ENCODE data around the gene BMP2.

The BMP2 gene

DNA sequence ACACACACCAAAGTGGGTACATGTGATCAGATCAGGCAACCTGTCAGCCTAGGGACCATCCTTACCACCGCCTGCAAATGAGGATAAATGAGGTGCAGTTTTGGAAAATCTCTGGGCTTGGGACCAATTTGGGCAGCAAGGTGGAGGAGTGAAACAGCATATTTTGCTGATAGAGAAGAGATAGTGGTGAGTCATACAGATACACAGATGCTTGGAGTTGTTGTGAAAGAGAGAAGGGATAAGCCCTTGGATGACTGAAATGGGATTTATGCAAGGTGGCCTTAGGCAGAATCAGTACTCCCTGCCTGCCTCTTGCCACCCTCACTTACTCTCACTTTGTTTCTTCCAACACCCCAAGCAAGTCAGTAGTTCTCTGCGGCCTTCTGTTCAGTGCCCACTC, 34.7 kb downstream of the BMP2 start:
- no peak for DNase-seq (ENCODE audit: low spot score)
- in situ Hi-C loops (cut with MboI; ENCODE audit: low sequenced_read_pairs, unreplicated experiment) = no loop called here
- TF ChIP-seq, protein P1, sequence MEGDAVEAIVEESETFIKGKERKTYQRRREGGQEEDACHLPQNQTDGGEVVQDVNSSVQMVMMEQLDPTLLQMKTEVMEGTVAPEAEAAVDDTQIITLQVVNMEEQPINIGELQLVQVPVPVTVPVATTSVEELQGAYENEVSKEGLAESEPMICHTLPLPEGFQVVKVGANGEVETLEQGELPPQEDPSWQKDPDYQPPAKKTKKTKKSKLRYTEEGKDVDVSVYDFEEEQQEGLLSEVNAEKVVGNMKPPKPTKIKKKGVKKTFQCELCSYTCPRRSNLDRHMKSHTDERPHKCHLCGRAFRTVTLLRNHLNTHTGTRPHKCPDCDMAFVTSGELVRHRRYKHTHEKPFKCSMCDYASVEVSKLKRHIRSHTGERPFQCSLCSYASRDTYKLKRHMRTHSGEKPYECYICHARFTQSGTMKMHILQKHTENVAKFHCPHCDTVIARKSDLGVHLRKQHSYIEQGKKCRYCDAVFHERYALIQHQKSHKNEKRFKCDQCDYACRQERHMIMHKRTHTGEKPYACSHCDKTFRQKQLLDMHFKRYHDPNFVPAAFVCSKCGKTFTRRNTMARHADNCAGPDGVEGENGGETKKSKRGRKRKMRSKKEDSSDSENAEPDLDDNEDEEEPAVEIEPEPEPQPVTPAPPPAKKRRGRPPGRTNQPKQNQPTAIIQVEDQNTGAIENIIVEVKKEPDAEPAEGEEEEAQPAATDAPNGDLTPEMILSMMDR (IDR thresholded peaks at IDR 0.05; ENCODE audit: borderline replicate concordance, control extremely low read depth, extremely low read depth, insufficient read depth, missing control alignments) = no peak

DNA sequence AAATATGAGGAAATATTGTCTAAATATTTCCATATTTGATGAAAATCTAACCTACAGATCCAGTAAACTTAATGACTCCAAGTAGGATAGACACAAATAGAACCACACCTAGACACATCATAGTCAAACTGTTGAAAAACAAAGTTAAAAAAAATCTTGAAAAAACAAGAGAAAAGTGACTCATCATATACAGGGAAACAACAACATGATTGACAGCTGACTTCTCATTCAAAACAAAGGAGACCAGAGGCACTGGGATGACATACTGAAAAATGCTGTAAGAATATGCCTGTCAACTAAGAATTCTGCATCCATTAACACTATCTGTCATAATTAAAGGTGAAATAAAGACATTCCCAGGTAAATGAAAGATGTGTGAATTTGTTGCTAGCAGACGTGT, 38.8 kb downstream of the BMP2 start:
- DNase-seq (ENCODE audit: low spot score) = no peak
- in situ Hi-C loops (cut with MboI; ENCODE audit: low sequenced_read_pairs, unreplicated experiment) = no loop called here
- TF ChIP-seq, protein P1 (IDR thresholded peaks at IDR 0.05; ENCODE audit: borderline replicate concordance, control extremely low read depth, extremely low read depth, insufficient read depth, missing control alignments) = no peak

DNA sequence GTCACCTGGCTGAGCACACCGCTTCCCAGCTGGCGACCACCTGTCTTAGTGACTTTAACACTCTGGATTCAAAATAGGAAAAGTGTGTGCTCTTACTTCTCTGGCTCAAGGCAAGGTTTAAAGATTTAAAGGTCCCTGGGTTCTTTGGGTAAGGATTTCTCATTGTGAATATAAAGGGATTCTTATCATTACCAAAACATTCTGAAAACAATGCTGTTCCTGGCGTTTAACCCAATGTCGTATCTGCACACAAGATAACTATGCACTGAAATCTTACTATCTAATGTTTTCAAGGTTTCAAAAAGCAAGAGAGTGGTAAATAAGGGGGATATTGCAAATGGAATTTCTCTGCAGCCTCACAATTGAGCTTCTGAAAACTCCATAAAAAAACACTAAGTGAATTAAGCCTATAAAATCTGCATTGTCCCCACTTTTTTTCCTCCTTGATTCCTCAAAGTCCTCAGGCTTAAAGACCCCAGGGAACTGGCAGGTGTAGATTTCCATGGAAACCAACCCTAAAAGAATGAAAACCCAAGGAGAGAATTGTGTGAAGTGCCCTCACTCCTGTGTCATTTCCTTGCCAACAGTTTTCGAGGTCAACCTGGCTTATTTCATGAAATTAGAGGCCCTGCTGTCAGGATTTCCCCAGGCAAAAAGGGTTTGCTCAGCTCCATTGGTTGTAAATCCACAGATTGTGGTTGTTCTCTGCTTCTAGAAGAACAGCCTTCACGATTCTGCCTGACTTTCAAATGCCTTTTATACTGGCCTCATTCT, 44.0 kb downstream of the BMP2 start:
- TF ChIP-seq, protein P1 (IDR thresholded peaks at IDR 0.05; ENCODE audit: borderline replicate concordance, control extremely low read depth, extremely low read depth, insufficient read depth, missing control alignments) = no peak
- in situ Hi-C loops (cut with MboI; ENCODE audit: low sequenced_read_pairs, unreplicated experiment) = no loop called here
- DNase-seq (ENCODE audit: low spot score) = no peak

DNA sequence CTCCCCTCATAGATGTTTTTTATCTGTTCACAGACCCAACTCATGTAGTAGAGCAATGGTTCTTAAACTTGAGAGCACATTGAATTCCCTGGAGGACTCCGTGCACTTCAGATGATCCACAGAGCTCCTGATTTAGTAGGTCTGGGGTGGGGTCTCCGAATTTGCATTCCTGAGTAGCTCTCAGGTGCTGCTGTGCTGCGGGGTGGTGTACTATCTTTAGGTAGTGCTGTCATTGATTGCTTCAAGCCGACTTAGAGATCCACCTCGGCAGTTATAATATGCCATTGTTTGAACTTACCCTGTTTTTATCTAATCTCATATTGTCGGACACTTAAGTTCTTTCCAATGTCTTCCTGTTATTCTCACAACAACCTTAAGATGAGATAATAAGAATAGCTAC, 45.0 kb downstream of the BMP2 start:
- DNase-seq (ENCODE audit: low spot score) = no peak
- in situ Hi-C loops (cut with MboI; ENCODE audit: low sequenced_read_pairs, unreplicated experiment) = no loop called here
- TF ChIP-seq, protein P1 (IDR thresholded peaks at IDR 0.05; ENCODE audit: borderline replicate concordance, control extremely low read depth, extremely low read depth, insufficient read depth, missing control alignments) = no peak

DNA sequence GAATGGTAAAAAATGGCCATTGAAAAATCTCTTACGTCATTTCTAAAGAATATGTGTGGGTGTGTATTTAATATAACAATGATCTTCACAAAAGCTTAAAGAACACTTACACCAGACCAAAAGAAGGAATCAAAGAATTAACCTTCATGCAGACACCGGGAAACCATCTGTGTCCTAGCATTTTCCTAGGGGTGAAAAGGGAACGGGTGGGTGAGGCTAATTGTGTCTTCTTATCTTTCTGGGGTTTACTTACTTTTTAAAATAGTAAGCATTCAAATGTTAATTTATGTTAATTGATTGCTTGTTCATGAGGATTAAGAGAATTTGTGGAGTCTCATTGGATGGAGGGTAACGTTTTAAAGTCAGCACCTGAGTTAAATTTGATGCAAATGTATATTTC, 47.5 kb downstream of the BMP2 start:
- DNase-seq (ENCODE audit: low spot score) = no peak
- in situ Hi-C loops (cut with MboI; ENCODE audit: low sequenced_read_pairs, unreplicated experiment) = no loop called here
- TF ChIP-seq, protein P1 (IDR thresholded peaks at IDR 0.05; ENCODE audit: borderline replicate concordance, control extremely low read depth, extremely low read depth, insufficient read depth, missing control alignments) = no peak

DNA sequence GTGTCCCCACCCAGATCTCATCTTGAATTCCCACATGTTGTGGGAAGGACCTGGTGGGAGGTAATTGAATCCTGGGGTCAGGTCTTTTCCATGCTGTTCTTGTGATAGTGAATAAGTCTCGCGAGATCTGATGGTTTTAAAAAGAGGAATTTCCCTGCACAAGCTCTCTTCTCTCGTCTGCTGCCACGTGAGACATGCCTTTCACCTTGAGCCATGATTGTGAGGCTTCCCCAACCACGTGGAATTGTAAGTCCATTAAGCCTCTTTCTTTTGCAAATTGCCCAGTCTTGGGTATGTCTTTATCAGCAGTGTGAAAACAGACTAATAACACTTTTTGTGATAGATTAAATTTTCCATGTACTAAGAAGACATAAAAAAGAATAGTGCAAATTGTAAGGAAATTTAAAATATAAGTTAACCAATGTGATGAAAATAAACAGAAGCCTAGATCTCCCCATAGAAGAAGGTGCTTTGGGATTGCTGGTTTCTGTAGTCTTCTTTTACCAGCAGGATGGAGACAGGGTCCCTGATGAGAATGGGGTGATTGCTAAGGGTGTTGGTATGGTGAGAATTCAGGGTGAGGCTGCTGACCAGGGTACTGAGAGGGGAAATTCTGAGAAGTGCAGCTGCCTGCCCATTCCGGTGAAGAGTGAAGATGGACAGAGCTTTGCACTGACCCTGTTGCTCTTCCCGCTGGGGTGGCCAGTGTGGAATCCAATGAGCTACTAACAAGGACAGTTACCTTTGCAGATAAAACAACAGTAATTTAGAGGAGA, 50.7 kb downstream of the BMP2 start:
- TF ChIP-seq, protein P1 (IDR thresholded peaks at IDR 0.05; ENCODE audit: borderline replicate concordance, control extremely low read depth, extremely low read depth, insufficient read depth, missing control alignments) = no peak
- in situ Hi-C loops (cut with MboI; ENCODE audit: low sequenced_read_pairs, unreplicated experiment) = no loop called here
- no peak for DNase-seq (ENCODE audit: low spot score)

Measured in GM13976 (cell line).